CD4-positive, alpha-beta T cell treated with Interleukin-4 for 4 hours (primary cell): ENCODE results near the gene ADORA1.

Experiments
- DNase-seq: peaks from one replicate; pipeline ENCODE4 v3.0.0-alpha.2; 2020

Gene ADORA1

DNA sequence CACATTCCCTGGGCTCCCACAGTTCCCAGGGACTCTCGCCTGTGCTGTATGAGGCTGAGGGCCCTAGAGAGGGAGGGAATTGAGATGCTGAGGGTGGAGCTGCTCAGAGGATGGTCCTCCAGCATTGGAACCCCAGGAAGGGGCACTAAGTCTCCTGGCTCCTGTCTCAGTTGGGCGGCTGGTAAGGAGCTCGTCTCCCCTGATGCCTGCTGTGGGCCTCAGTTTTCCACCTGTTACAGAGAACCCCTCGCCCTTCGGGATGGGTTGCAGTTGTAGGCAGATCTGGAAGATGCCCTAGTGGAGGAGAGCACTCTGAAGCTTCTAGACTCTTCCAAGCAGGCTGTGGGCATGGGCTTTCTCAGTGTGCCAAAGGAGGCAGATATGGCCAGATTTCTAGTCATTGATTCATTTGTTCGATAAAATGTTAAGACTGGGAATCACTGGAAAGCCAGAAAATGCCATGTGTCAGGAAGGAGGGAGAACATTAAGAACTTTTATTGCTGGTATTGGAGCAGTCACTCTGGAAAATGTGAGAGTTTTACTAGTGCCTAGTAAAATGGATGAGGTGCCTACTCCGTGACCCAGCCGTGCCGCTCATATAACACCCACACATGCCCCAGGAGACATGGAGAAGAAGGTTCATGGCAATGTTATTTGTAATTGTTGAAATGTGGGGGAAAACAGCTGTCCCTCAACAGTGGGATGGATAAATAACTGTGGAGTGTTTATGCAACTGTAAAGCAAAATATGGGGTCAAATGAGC is 48.9 kb downstream of the ADORA1 start:
- DNase-seq, result no peak

GRCh38 chr1:203177036-203177405 is 49.5 kb downstream of the ADORA1 start:
- DNase-seq, result no peak

GRCh38 chr1:203177470-203178039 is 50.0 kb downstream of the ADORA1 start:
- no peak for DNase-seq

DNA sequence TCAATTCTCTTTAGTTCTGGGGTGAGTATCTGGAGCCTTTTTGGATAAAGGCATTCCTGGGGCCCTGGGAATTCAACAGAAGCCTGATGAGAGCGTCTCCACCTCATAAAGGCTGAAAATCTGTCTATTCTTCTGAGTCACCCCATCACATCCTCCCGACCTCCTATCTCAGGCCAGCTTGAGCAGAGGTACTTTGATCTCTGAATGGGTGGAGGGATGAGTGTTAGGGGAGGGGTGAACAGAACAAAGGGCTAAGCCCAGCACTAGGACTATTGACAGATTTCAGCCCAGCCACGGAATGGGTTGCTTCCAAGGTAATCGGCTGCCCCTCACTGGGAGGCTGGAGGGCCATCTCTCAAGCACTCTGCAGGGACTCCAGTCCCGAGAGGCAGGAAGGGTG is 50.6 kb downstream of the ADORA1 start:
- no peak for DNase-seq

GRCh38 chr1:203178821-203179666 is 51.5 kb downstream of the ADORA1 start:
- no peak for DNase-seq

- no peak for DNase-seq
Observed at GRCh38 chr1:203179667-203180005, 52.1 kb downstream of the ADORA1 start.

GRCh38 chr1:203180611-203181330 is 53.2 kb downstream of the ADORA1 start:
- DNase-seq, result no peak

- DNase-seq, result no peak
Observed at GRCh38 chr1:203181586-203182386, 54.3 kb downstream of the ADORA1 start.

DNA sequence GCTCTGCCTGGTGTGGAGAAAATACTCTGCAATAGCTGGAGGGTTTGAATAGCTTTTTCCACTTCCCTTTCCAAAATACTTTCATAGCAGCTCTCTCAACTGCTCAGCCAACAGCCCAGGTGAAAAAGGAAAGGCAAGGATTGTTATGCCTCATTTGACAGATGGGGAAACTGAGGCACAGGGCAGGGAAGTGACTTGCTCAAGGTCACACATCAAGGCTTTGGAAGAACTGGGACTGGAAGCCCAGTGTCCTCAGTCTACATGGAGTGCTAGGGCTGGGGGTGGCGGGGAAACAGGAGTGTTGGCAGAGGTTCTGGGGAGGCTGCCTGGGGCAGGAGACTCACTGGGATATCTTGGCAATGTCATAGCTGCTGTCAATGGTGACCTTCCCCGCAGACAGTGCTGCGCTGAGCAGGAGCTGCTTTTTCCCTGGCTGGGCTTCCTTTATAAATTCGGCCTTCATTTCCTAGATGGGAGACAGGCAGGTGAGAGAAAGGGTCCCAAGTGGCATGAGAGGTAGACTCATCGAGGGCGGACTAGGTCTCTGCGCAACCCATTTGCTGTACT is 54.9 kb downstream of the ADORA1 start:
- DNase-seq, result no peak

DNA sequence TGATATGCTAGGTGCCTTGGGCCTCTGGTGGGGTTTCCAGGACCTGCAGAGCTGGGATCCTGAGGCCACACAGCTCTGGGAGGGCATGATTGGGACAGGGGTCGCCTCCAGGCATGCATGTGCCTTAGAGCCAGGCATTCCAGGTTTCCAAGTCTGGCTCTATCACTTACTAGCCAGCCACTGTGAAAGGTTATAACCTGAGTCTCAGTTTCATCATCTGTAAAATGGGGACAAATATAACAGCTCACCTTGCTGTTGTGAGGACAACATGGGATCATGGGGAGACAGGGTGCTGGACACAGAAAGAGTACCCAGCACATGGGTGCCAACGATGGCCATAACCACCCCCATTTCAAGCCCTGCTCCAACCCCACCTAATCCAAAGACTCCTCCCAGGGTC is 56.3 kb downstream of the ADORA1 start:
- DNase-seq, result no peak

DNA sequence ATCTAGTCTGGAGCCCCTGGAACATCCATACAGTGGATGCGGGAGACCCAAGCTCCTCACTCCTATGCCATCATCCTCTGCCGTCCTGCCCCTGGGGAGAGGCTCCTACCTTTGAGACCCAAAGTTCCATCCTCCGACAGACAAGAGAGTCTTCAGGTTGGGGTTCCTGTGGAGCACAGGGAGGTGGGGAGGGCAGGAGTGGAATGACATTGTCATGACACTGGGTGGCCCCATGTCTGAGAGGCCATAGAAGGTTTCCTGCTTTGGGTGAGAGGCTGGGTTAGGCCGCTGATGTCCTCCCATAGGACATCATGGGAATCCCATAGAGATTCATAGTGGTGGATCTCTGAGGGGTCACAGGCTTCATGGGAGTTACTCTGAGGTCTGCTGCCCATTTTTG is 56.9 kb downstream of the ADORA1 start:
- no peak for DNase-seq

DNA sequence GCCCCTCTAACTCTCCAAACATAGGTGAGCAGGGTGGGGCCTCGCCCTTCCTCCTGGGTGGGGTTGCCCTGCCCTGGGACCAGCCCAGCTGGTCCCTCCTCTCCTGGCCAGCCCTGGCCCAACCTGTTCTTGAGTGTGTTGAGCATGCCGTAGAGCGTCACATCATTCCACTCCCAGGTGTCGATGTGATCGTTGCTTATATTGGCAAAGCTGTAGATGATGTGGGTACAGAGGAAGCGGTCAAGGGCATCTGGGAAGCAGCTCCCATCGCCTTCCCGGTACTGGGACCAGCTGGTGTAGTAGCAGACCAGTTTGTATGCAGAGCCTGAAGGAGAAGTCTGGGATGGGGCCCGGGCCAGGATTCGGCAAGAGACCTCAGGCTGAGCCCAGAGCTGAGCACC is 57.5 kb downstream of the ADORA1 start:
- no peak for DNase-seq

DNA sequence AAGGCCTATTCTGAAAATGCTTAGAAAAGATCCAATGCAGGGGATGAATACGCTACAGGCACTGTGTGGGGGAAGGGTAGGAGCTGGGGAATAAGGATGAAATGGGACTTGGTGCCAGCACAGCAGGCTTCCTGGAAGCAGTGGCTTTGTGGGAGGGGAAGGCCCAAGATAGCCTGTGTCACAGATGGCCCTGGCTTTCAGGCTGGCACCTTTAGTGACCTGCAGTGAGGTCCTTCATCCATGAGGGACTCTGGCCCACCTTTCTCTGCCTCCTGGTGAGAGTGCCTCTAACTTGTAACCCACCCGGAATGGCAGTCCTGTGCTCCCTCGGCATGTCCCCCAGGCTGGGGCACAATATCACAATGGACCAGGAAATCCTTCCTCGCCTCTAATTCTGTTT is 58.1 kb downstream of the ADORA1 start:
- DNase-seq, result no peak

- DNase-seq, result no peak
Observed at GRCh38 chr1:203186091-203186445, 58.5 kb downstream of the ADORA1 start.

DNA sequence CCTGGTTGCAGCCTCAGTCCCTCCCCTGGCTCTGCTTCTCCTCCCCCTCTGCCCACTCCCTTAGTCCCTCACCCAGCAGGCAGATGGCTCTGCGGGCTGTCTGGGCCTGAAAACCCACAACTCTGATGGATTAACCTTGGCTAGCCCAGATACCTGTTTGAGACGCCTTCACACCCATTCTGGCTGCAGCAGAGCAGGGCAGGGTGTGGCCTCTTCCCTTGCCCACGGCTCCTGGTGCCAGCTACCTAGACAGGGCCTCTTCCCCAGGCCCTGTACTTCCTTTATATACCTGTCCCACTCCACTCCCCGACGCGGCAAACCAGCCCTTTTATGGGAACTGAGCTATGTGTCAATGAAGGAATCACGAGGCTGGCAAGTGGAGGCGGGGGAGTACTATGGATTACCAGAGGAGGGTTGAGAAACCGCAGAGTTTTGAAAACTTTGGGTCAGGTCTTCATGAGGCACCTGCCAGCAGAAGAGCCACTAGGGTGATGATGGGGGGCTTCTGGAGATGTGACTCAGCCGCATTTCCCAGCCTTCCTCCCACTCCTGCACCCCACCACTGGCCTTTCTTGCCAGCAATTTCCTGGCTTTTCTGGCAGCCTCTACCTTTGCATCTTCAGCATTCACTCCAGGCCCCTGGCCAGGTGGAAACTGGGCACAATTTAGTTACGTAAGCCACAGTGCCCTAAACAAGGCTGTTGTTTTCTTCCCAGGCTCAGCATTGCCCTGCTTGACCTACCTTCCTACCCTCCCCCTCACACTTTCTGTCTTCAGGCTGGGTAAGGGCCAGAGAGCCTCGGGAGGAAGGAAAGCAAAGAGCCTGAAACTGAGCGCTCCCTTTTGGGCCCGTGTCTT is 59.1 kb downstream of the ADORA1 start, which contains the start of gene CHI3L1:
CHI3L1 (minus strand) TSS at position 259 of the 858 bp plus-strand sequence; CDS start at position 178, 81 bp downstream.
- DNase-seq, result no peak

- no peak for DNase-seq
Observed at GRCh38 chr1:203187304-203187685, 59.8 kb downstream of the ADORA1 start.

GRCh38 chr1:203187689-203188264 is 60.3 kb downstream of the ADORA1 start:
- DNase-seq, result no peak

- DNase-seq, result no peak
Observed at GRCh38 chr1:203188686-203189232, 61.2 kb downstream of the ADORA1 start.

- no peak for DNase-seq
Observed at GRCh38 chr1:203189951-203190352, 62.4 kb downstream of the ADORA1 start.

DNA sequence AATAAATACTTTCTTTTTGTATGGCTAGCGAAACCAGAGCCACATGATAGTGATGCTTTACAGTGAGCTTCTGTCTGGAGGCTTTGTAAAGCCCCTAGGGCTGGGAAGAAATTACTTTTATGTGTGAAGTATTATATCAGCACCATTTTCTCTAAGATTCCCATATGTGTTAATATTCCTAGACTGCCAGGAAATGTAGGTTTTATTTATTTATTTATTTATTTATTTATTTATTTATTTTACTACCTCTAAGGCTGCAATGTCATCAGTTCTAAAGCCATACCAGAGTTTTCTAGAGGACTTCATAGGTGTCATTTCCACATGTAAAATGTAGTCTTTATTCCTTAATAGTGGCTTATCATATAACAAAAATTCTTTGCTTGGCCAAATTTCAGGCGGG is 63.4 kb downstream of the ADORA1 start:
- DNase-seq, result no peak

- no peak for DNase-seq
Observed at GRCh38 chr1:203196371-203196770, 68.8 kb downstream of the ADORA1 start.
